Hepatocyte (in vitro differentiated cells): ENCODE data around the gene TRIP12. TPM values are rescaled to one million over a fixed set of nuclear protein-coding genes. Genes with fewer than 3 reads are reported as not detected.
"Not testable (repeated sequence)": the region's sequence is repeated elsewhere in the genome, so short reads cannot be mapped to it uniquely, and the experiment has no call there.

Experiments used
- DNase-seq: peaks from one replicate; pipeline ENCODE4 v3.0.0-alpha.2; 2016; ENCODE audit warnings: low spot score
- H2AFZ ChIP-seq: fragments of 200-600 bp; sonication (generic); 2 replicates; pipeline ENCODE4 v1.6.0; 2016; ENCODE audit warnings: antibody characterized with exemption, mild to moderate bottlenecking
- H3K27ac ChIP-seq: fragments of 200-600 bp; sonication (generic); 2 replicates; pipeline ENCODE4 v1.5.1; 2016; ENCODE audit warnings: mild to moderate bottlenecking
- H3K27me3 ChIP-seq: fragments of 200-600 bp; sonication (generic); 2 replicates; pipeline ENCODE4 v1.6.1; 2016
- H3K36me3 ChIP-seq: fragments of 200-600 bp; sonication (generic); replicated peaks from 2 replicates; pipeline ENCODE4 v1.5.1; 2016; ENCODE audit warnings: low read depth; ENCODE audit not compliant: insufficient read depth
- H3K4me1 ChIP-seq: fragments of 200-600 bp; sonication (generic); 2 replicates; pipeline ENCODE4 v1.5.1; 2016; ENCODE audit warnings: mild to moderate bottlenecking, moderate library complexity; ENCODE audit not compliant: insufficient read depth
- H3K4me2 ChIP-seq: fragments of 200-600 bp; sonication (generic); 2 replicates; pipeline ENCODE4 v1.6.0; 2016
- H3K4me3 ChIP-seq: fragments of 200-600 bp; sonication (generic); 2 replicates; pipeline ENCODE4 v1.5.1; 2016; ENCODE audit warnings: mild to moderate bottlenecking
- H3K79me2 ChIP-seq: fragments of 200-600 bp; sonication (generic); 2 replicates; pipeline ENCODE4 v1.6.0; 2017; ENCODE audit warnings: mild to moderate bottlenecking
- H3K9me2 ChIP-seq: fragments of 200-600 bp; sonication (generic); replicated peaks from 2 replicates; pipeline ENCODE4 v1.6.0; 2017; ENCODE audit warnings: mild to moderate bottlenecking; ENCODE audit not compliant: insufficient read depth
- H3K9me3 ChIP-seq: fragments of 200-600 bp; sonication (generic); 2 replicates; pipeline ENCODE4 v1.5.1; 2016; ENCODE audit warnings: low read depth, mild to moderate bottlenecking
- H4K20me1 ChIP-seq: fragments of 200-600 bp; sonication (generic); 2 replicates; pipeline ENCODE4 v1.6.0; 2016; ENCODE audit warnings: mild to moderate bottlenecking; ENCODE audit not compliant: insufficient read depth, poor library complexity, severe bottlenecking
- EZH2 ChIP-seq: fragments of 200-600 bp; sonication (generic); IDR thresholded peaks from 2 replicates; pipeline ENCODE4 v1.6.1; 2016; ENCODE audit warnings: antibody characterized with exemption, mild to moderate bottlenecking, borderline replicate concordance
- EZH2phosphoT487 ChIP-seq: fragments of 200-600 bp; sonication (generic); IDR thresholded peaks from one replicate; pipeline ENCODE4 v1.6.1; 2018; ENCODE audit warnings: antibody characterized with exemption, mild to moderate bottlenecking, low read depth, moderate library complexity; ENCODE audit not compliant: unreplicated experiment, severe bottlenecking
- WGBS: methylation state at CpG from one replicate; pipeline ENCODE4 v1.1.6; 2016; ENCODE audit warnings: low lambda C conversion rate; ENCODE audit errors: missing lambda C conversion rate; 5-methylcytosine and 5-hydroxymethylcytosine counted together
- polyA plus RNA-seq: library from polyadenylated mRNA; unstranded; fragments of >200 nt; fragmentation: Nextera tagmentation; extraction: Ambion mirVana; gene quantifications from 2 replicates; pipeline ENCODE4 v1.2.1, GENCODE V29; 2016
- total RNA-seq: library from RNA; depleted of rRNA; stranded (reverse); fragments of >200 nt; gene quantifications from 2 replicates; pipeline ENCODE4 v1.2.3, GENCODE V29; 2014
- TF ChIP-seq, protein P1 (sequence below): fragments of 200-600 bp; sonication (generic); IDR thresholded peaks from 2 replicates; pipeline ENCODE4 v1.5.1; 2016; ENCODE audit warnings: antibody characterized with exemption, mild to moderate bottlenecking; ENCODE audit not compliant: poor library complexity

The TRIP12 gene
- total and polyA plus RNA-seq, 2 experiments from 2014 or later, result 40.7 to 136 TPM

DNA sequence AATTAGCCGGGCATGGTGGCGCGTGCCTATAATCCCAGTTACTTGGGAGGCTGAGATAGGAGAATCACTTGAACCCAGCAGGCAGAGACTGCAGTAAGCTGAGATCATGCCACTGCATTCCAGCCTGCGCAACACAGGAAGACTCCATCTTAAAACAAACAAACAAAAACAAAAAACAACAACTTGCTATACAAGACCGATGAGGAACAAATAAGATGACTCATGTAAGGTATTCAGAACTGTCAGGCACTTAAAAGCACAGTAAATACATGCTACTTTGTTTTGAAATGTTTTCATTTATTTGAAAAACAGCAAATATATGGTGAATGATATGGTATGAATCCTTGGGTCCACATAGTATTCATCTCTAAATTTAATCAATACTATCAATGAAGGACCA, 66.7 kb downstream of the TRIP12 start:
- Histone ChIP-seq H3K4me2 (no peak overlapping the region), H3K9me2 (no peaks in the 10 kb centered on the region), H2AFZ (no peak overlapping the region), H3K4me3 (no peak overlapping the region), H3K4me1 (no peaks in the 10 kb centered on the region), H3K36me3 (no peaks in the 10 kb centered on the region), H3K9me3 (no peaks in the 10 kb centered on the region), H3K27me3 (no peaks in the 10 kb centered on the region), H3K79me2 (peaks cover 75% of the 10 kb centered on the region), H3K27ac (no peak overlapping the region), H4K20me1 (peaks cover 21% of the 10 kb centered on the region)
- WGBS, result 96% methylated on average over 5 of the region's 5 CpGs
- DNase-seq, result no peak
- TF ChIP-seq EZH2 (no peak), EZH2phosphoT487 (no peak)
- TF ChIP-seq, protein P1, sequence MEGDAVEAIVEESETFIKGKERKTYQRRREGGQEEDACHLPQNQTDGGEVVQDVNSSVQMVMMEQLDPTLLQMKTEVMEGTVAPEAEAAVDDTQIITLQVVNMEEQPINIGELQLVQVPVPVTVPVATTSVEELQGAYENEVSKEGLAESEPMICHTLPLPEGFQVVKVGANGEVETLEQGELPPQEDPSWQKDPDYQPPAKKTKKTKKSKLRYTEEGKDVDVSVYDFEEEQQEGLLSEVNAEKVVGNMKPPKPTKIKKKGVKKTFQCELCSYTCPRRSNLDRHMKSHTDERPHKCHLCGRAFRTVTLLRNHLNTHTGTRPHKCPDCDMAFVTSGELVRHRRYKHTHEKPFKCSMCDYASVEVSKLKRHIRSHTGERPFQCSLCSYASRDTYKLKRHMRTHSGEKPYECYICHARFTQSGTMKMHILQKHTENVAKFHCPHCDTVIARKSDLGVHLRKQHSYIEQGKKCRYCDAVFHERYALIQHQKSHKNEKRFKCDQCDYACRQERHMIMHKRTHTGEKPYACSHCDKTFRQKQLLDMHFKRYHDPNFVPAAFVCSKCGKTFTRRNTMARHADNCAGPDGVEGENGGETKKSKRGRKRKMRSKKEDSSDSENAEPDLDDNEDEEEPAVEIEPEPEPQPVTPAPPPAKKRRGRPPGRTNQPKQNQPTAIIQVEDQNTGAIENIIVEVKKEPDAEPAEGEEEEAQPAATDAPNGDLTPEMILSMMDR, result no peak

DNA sequence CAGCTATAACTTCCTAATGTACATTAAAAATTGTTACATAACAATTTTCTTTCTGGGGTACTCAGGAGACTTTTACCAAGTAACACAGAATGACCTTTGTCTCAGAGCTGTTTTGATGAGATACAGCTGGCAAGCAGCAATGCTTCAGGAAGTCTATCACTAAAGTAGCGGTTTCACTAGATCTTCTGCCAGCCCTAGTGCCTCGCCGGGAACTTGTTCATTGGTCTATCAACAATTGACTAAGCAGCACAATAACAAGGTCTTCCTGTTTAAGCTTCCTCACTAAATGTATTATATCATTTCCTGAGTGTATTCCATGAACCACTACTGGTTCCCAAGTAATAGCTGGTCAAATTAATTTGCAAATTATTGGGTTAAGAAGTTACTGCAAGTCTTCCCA, 69.2 kb downstream of the TRIP12 start:
- no peaks in the 10 kb centered on the region for H3K9me2 ChIP-seq
- no peaks in the 10 kb centered on the region for H3K27me3 ChIP-seq
- WGBS, result 75% methylated on average over 3 of the region's 3 CpGs
- H3K4me1 ChIP-seq, result no peaks in the 10 kb centered on the region
- no peak overlapping the region for H3K4me3 ChIP-seq
- DNase-seq, result no peak
- no peak overlapping the region for H3K4me2 ChIP-seq
- no peaks in the 10 kb centered on the region for H3K36me3 ChIP-seq
- H4K20me1 ChIP-seq, result peaks cover 23% of the 10 kb centered on the region
- H3K27ac ChIP-seq, result no peak overlapping the region
- no peak for TF ChIP-seq EZH2phosphoT487
- no peak overlapping the region for H2AFZ ChIP-seq
- peaks cover 83% of the 10 kb centered on the region for H3K79me2 ChIP-seq
- no peaks in the 10 kb centered on the region for H3K9me3 ChIP-seq

DNA sequence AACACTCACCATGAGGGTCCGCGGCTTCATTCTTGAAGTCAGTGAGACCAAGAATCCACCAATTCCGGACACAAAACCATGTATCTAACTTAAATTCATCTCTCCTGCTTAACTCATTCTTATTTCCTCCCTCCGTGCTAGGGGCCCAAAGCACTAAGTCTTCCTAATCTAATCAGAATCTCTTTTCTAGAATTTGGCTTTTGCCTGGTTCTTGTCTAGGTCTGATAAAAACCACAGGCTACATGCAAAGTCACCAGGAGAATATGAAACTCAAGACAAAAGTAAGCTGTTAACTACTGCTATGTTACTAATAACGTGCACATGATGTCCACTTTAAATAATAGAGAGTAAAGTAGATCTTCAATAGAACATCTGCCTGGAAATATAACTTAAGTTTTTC, 69.9 kb downstream of the TRIP12 start:
- no peak for DNase-seq
- no peaks in the 10 kb centered on the region for H3K9me2 ChIP-seq
- no peaks in the 10 kb centered on the region for H3K36me3 ChIP-seq
- no peak overlapping the region for H3K4me2 ChIP-seq
- H4K20me1 ChIP-seq, result peaks cover 23% of the 10 kb centered on the region
- no peak overlapping the region for H3K27ac ChIP-seq
- no peak overlapping the region for H3K4me3 ChIP-seq
- 91% methylated on average over 5 of the region's 5 CpGs for WGBS
- H3K27me3 ChIP-seq, result no peaks in the 10 kb centered on the region
- no peaks in the 10 kb centered on the region for H3K4me1 ChIP-seq
- H3K79me2 ChIP-seq, result peaks cover 90% of the 10 kb centered on the region
- no peak overlapping the region for H2AFZ ChIP-seq
- no peaks in the 10 kb centered on the region for H3K9me3 ChIP-seq
- TF ChIP-seq EZH2phosphoT487, result no peak
- TF ChIP-seq, protein P1, result no peak
- TF ChIP-seq EZH2, result no peak

DNA sequence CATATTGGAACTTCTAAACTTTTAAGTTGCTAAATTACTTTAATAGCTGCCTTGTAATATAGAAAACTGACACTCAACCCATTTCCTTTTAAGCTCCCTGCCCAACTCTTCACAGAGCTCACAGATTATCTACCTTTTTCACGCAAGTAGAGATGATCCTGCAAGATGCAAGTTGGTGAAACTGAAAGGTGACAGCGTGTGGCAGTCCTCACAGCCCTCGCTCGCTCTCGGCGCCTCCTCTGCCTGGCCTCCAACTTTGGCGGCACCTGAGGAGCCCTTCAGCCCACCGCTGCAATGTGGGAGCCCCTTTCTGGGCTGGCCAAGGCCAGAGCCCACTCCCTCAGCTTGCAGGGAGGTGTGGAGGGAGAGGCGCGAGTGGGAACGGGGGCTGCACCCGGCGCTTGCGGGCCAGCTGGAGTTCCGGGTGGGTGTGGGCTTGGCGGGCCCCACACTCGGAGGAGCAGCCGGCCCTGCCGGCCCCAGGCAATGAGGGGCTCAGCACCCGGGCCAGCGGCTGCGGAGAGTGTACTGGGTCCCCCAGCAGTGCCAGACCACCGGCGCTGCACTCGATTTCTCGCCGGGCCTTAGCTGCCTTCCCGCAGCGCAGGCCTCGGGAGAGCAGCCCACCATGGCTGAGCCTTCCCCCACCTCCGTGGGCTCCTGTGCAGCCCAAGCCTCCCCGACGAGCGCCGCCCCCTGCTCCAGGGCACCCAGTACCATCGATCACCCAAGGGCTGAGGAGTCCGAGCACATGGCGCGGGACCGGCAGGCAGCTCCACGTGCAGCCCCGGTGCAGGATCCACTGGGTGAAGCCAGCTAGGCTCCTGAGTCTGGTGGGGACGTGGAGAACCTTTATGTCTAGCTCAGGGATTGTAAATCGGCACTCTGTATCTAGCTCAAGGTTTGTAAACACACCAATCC, 71.2 kb downstream of the TRIP12 start:
- not testable (repeated sequence) for DNase-seq, H3K4me1 ChIP-seq, H3K4me2 ChIP-seq, H3K9me2 ChIP-seq, H3K27ac ChIP-seq, H3K36me3 ChIP-seq, H3K9me3 ChIP-seq, H3K27me3 ChIP-seq, H2AFZ ChIP-seq, H3K4me3 ChIP-seq
- 99% methylated on average over 29 of the region's 44 CpGs for WGBS
- H3K79me2 ChIP-seq, result peaks cover 92% of the 10 kb centered on the region
- peaks cover 26% of the 10 kb centered on the region for H4K20me1 ChIP-seq
